Measurements from ENCODE around the gene BUB3. TPM values are rescaled to one million over a fixed set of nuclear protein-coding genes. Genes with fewer than 3 reads are reported as not detected.
"Not testable (repeated sequence)": the region's sequence is repeated elsewhere in the genome, so short reads cannot be mapped to it uniquely, and the experiment has no call there.

The BUB3 gene
- total RNA-seq, 3 donors from 2014 or later (not counting 1 experiment from before 2014, with no cell fraction given), result 122 to 145 (median 125) TPM

GRCh38 chr10:123165445-123166072 lies 11.4 kb downstream of the BUB3 start:
- no peak for ATAC-seq
- DNase-seq, result peak in 1 of 2 donors; percentile 11
- Mint-ChIP-seq H3K4me1 (peaks cover 16 to 29% of the 10 kb centered on the region in 2 donors), H3K27ac (peak overlapping the region; percentile 23 to 52), H3K9me3 (no peaks in the 10 kb centered on the region), H3K27me3 (ENCODE audit: low read depth in 2 of 2) (no peaks in the 10 kb centered on the region), H3K4me3 (no peak overlapping the region), H3K36me3 (peaks cover 6% of the 10 kb centered on the region)
- WGBS (ENCODE audit: insufficient coverage), result 96% methylated on average over 4 of the region's 4 CpGs
- no peak overlapping the region for H3K4me3 ChIP-seq (ENCODE audit: low read length)
- TF ChIP-seq CTCF (IDR thresholded peaks at IDR 0.05), result no peak
- no peaks in the 10 kb centered on the region for H3K27me3 ChIP-seq (ENCODE audit: control insufficient read depth, insufficient read depth, low read length)
- no peak overlapping the region for H3K27ac ChIP-seq (ENCODE audit: low read length)
- peaks cover 2% of the 10 kb centered on the region for H3K4me1 ChIP-seq (ENCODE audit: control insufficient read depth, insufficient read depth, low read length)
- no peaks in the 10 kb centered on the region for H3K9me3 ChIP-seq (ENCODE audit: control insufficient read depth, insufficient read depth, low read length)
- H3K36me3 ChIP-seq (ENCODE audit: control insufficient read depth, insufficient read depth, low read length), result peaks cover 58% of the 10 kb centered on the region
- intact Hi-C loops (cut with micrococcal nuclease), result no loop called here

- Histone ChIP-seq H3K27ac (ENCODE audit: low read length) (no peak overlapping the region), H3K36me3 (ENCODE audit: control insufficient read depth, insufficient read depth, low read length) (peaks cover 56% of the 10 kb centered on the region), H3K4me1 (ENCODE audit: control insufficient read depth, insufficient read depth, low read length) (no peaks in the 10 kb centered on the region), H3K9me3 (ENCODE audit: control insufficient read depth, insufficient read depth, low read length) (no peaks in the 10 kb centered on the region), H3K4me3 (ENCODE audit: low read length) (no peak overlapping the region), H3K27me3 (ENCODE audit: control insufficient read depth, insufficient read depth, low read length) (no peaks in the 10 kb centered on the region)
- TF ChIP-seq CTCF (IDR thresholded peaks at IDR 0.05), result no peak
- intact Hi-C loops (cut with micrococcal nuclease), result no loop called here
- Mint-ChIP-seq H3K27me3 (ENCODE audit: low read depth in 2 of 2) (no peaks in the 10 kb centered on the region), H3K4me3 (no peak overlapping the region), H3K36me3 (peaks cover 4% of the 10 kb centered on the region), H3K4me1 (peaks cover 14 to 22% of the 10 kb centered on the region in 2 donors), H3K27ac (peak overlapping the region in 1 of 2 donors; percentile 2), H3K9me3 (no peaks in the 10 kb centered on the region)
- DNase-seq (no peak), ATAC-seq (no peak)
- WGBS (ENCODE audit: insufficient coverage), result 100% methylated on average over 2 of the region's 2 CpGs
Measured at GRCh38 chr10:123166618-123167017, 12.4 kb downstream of the BUB3 start.

GRCh38 chr10:123170961-123171360 lies 16.8 kb downstream of the BUB3 start:
- H3K27ac Mint-ChIP-seq, result no peak overlapping the region
- H3K9me3 Mint-ChIP-seq, result no peaks in the 10 kb centered on the region
- no peak for ATAC-seq
- no peak overlapping the region for H3K27ac ChIP-seq (ENCODE audit: low read length)
- peaks cover 14 to 25% of the 10 kb centered on the region in 2 donors for H3K4me1 Mint-ChIP-seq
- H3K36me3 ChIP-seq (ENCODE audit: control insufficient read depth, insufficient read depth, low read length), result peaks cover 24% of the 10 kb centered on the region
- TF ChIP-seq CTCF (IDR thresholded peaks at IDR 0.05), result no peak
- no peaks in the 10 kb centered on the region for H3K27me3 Mint-ChIP-seq (ENCODE audit: low read depth in 2 of 2)
- intact Hi-C loops (cut with micrococcal nuclease), result no loop called here
- no peak overlapping the region for H3K4me3 ChIP-seq (ENCODE audit: low read length)
- no peaks in the 10 kb centered on the region for H3K4me1 ChIP-seq (ENCODE audit: control insufficient read depth, insufficient read depth, low read length)
- DNase-seq, result no peak
- WGBS (ENCODE audit: insufficient coverage), result 97% methylated on average over 4 of the region's 4 CpGs
- H3K4me3 Mint-ChIP-seq, result no peak overlapping the region
- H3K27me3 ChIP-seq (ENCODE audit: control insufficient read depth, insufficient read depth, low read length), result no peaks in the 10 kb centered on the region
- no peaks in the 10 kb centered on the region for H3K9me3 ChIP-seq (ENCODE audit: control insufficient read depth, insufficient read depth, low read length)
- H3K36me3 Mint-ChIP-seq, result no peaks in the 10 kb centered on the region

GRCh38 chr10:123171616-123172015 lies 17.4 kb downstream of the BUB3 start:
- H3K36me3 ChIP-seq (ENCODE audit: control insufficient read depth, insufficient read depth, low read length), result peaks cover 25% of the 10 kb centered on the region
- H3K9me3 ChIP-seq (ENCODE audit: control insufficient read depth, insufficient read depth, low read length); H3K9me3 Mint-ChIP-seq; H3K27me3 Mint-ChIP-seq (ENCODE audit: low read depth in 2 of 2); H3K4me3 ChIP-seq (ENCODE audit: low read length); DNase-seq; H3K4me1 ChIP-seq (ENCODE audit: control insufficient read depth, insufficient read depth, low read length); H3K27me3 ChIP-seq (ENCODE audit: control insufficient read depth, insufficient read depth, low read length); H3K27ac Mint-ChIP-seq; intact Hi-C loops (cut with micrococcal nuclease); H3K4me3 Mint-ChIP-seq; H3K36me3 Mint-ChIP-seq; H3K27ac ChIP-seq (ENCODE audit: low read length); ATAC-seq: not testable (repeated sequence)
- peaks cover 10 to 23% of the 10 kb centered on the region in 2 donors for H3K4me1 Mint-ChIP-seq
- over 99% methylated on average over 9 of the region's 10 CpGs for WGBS (ENCODE audit: insufficient coverage)
